HepG2 (cell line): ENCODE results near the gene ZXDC. TPM values are rescaled to one million over a fixed set of nuclear protein-coding genes. Genes with fewer than 3 reads are reported as not detected.

Source experiments
- CENPT ChIP-seq: sonication (generic); formaldehyde crosslinking; IDR thresholded peaks from 2 replicates; pipeline ENCODE4 v1.8.0; 2022; ENCODE audit warnings: low read depth, mild to moderate bottlenecking, moderate library complexity, missing genetic modification reagents
- FOXA3 ChIP-seq: IDR thresholded peaks from 2 replicates; pipeline ENCODE4 v1.6.1; 2016; ENCODE audit warnings: missing genetic modification reagents, missing compliant biosample characterization
- HOXA9 ChIP-seq: sonication (generic); formaldehyde crosslinking; IDR thresholded peaks from 2 replicates; pipeline ENCODE4 v1.8.1; 2022; ENCODE audit warnings: missing genetic modification reagents, mild to moderate bottlenecking, moderate library complexity, borderline replicate concordance
- KLF11 ChIP-seq: IDR thresholded peaks from 2 replicates; pipeline ENCODE4 v1.6.1; 2016; ENCODE audit warnings: missing compliant biosample characterization
- PHF8 ChIP-seq: sonication (generic); formaldehyde crosslinking; IDR thresholded peaks from 2 replicates; pipeline ENCODE4 v1.5.0; 2020; ENCODE audit warnings: missing genetic modification reagents
- POLR2G ChIP-seq: fragments of 200-400 bp; formaldehyde crosslinking; IDR thresholded peaks from 2 replicates; pipeline ENCODE4 v1.6.1; 2018; ENCODE audit warnings: mild to moderate bottlenecking, low read depth, low read length, moderate library complexity
- RBFOX2 ChIP-seq: fragments of 200-400 bp; formaldehyde crosslinking; IDR thresholded peaks from 2 replicates; pipeline ENCODE4 v1.6.1; 2017; ENCODE audit warnings: low read depth, mild to moderate bottlenecking, low read length
- TAF1 ChIP-seq: sonication (generic); formaldehyde crosslinking; IDR thresholded peaks from 2 replicates; pipeline ENCODE4 v1.4.0; 2020; ENCODE audit warnings: missing genetic modification reagents
- ZFP36 ChIP-seq: fragments of 150-350 bp; IDR thresholded peaks from 2 replicates; pipeline ENCODE4 v1.6.1; 2018; ENCODE audit warnings: borderline replicate concordance, low read length, low read depth; ENCODE audit not compliant: partially characterized antibody
- ZNF354B ChIP-seq: sonication (generic); formaldehyde crosslinking; IDR thresholded peaks from 2 replicates; pipeline ENCODE4 v1.8.0; 2022; ENCODE audit warnings: mild to moderate bottlenecking, missing genetic modification reagents
- ZNF75D ChIP-seq: sonication (generic); formaldehyde crosslinking; IDR thresholded peaks from 2 replicates; pipeline ENCODE4 v1.8.1; 2023; ENCODE audit warnings: missing genetic modification reagents, mild to moderate bottlenecking, borderline replicate concordance
- ZNF761 ChIP-seq: sonication (generic); formaldehyde crosslinking; conservative IDR thresholded peaks from 2 replicates; pipeline ENCODE4 v1.4.0; 2020; ENCODE audit warnings: mild to moderate bottlenecking, missing genetic modification reagents
- polyA plus RNA-seq, 8 experiments: library from polyadenylated mRNA; depleted of rRNA in 3 of 8; stranded (reverse) in 7 of 8; unstranded in 1 of 8; fragments of >200 nt; fragmentation: Illumina TruSeq in 4 of 8; extraction: Trizol in 4 of 8; gene quantifications; 2 replicates each; pipeline versions ENCODE4 v1.2.1 to v1.2.3, GENCODE V29; 2011 to 2016; ENCODE audit warnings: low read depth in 4 of 8, missing spikeins in 1 of 8, mixed read lengths in 1 of 8; ENCODE audit not compliant: insufficient read depth in 1 of 8
- total RNA-seq, 5 experiments: library from RNA; depleted of rRNA; stranded (reverse); fragments of >200 nt; fragmentation: Illumina TruSeq; extraction: Trizol; gene quantifications; 2 replicates each; pipeline ENCODE4 v1.2.3, GENCODE V29; 2016; ENCODE audit warnings: low read depth in 1 of 5
- TF ChIP-seq, protein P1 (sequence below): sonication (generic); formaldehyde crosslinking; IDR thresholded peaks from 2 replicates; pipeline ENCODE4 v1.4.0; 2020; ENCODE audit warnings: missing genetic modification reagents, borderline replicate concordance
- TF ChIP-seq, protein P2 (sequence below): sonication (generic); formaldehyde crosslinking; IDR thresholded peaks from 2 replicates; pipeline ENCODE4 v1.5.0; 2020; ENCODE audit warnings: missing genetic modification reagents
- TF ChIP-seq, protein P3 (sequence below): sonication (generic); formaldehyde crosslinking; IDR thresholded peaks from 2 replicates; pipeline ENCODE4 v1.5.1; 2020; ENCODE audit warnings: mild to moderate bottlenecking, missing genetic modification reagents, moderate library complexity
- TF ChIP-seq, protein P4 (sequence below): sonication (generic); formaldehyde crosslinking; IDR thresholded peaks from 2 replicates; pipeline ENCODE4 v1.5.1; 2020; ENCODE audit warnings: mild to moderate bottlenecking, missing genetic modification reagents, borderline replicate concordance

Gene ZXDC
- total and polyA plus RNA-seq, 2 of the 13 experiments (the other 11 are each of a cell fraction or from before 2014, with no cell fraction given), result 17.6 to 21.2 TPM

DNA sequence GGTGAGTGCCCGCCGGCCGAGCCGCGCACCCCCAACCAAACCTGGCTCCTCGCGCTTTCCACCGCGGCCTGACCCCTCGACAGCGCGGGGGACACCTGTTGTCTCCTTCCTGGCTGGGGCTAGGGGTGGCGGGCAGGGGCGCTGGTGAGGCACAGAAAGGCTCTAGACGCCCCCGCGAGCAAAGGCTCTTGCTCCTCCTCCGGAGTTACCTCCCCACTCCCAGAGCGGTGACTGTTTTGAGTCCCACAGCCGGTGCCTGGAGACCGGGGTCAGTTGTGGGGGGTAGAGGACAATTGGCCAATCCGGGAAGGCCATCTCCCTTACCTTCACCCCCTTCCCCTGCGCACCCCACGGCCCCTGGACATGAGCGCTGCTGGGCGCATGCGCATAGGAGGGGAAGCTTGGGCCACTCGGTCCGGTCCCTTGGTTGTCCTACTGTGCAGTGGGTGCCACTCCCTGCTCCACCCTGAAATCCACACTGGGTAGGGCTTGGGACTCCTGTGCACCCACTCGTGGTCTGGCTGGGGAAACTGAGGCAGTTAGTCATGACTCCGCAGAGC is 48.8 kb upstream of the ZXDC start (continued):
- TF ChIP-seq, protein P1, sequence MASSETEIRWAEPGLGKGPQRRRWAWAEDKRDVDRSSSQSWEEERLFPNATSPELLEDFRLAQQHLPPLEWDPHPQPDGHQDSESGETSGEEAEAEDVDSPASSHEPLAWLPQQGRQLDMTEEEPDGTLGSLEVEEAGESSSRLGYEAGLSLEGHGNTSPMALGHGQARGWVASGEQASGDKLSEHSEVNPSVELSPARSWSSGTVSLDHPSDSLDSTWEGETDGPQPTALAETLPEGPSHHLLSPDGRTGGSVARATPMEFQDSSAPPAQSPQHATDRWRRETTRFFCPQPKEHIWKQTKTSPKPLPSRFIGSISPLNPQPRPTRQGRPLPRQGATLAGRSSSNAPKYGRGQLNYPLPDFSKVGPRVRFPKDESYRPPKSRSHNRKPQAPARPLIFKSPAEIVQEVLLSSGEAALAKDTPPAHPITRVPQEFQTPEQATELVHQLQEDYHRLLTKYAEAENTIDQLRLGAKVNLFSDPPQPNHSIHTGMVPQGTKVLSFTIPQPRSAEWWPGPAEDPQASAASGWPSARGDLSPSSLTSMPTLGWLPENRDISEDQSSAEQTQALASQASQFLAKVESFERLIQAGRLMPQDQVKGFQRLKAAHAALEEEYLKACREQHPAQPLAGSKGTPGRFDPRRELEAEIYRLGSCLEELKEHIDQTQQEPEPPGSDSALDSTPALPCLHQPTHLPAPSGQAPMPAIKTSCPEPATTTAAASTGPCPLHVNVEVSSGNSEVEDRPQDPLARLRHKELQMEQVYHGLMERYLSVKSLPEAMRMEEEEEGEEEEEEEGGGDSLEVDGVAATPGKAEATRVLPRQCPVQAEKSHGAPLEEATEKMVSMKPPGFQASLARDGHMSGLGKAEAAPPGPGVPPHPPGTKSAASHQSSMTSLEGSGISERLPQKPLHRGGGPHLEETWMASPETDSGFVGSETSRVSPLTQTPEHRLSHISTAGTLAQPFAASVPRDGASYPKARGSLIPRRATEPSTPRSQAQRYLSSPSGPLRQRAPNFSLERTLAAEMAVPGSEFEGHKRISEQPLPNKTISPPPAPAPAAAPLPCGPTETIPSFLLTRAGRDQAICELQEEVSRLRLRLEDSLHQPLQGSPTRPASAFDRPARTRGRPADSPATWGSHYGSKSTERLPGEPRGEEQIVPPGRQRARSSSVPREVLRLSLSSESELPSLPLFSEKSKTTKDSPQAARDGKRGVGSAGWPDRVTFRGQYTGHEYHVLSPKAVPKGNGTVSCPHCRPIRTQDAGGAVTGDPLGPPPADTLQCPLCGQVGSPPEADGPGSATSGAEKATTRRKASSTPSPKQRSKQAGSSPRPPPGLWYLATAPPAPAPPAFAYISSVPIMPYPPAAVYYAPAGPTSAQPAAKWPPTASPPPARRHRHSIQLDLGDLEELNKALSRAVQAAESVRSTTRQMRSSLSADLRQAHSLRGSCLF (CRISPR knock-in tag), result no peak
- TF ChIP-seq ZFP36 (no peak), CENPT (CRISPR knock-in tag) (peak; percentile 16; the same call in 1 of the 2 replicates), PHF8 (CRISPR knock-in tag) (peak; percentile 3; the same call in 1 of the 2 replicates), FOXA3 (CRISPR knock-in tag) (no peak), ZNF75D (CRISPR knock-in tag) (no peak), ZNF761 (CRISPR knock-in tag) (no peak), POLR2G (peak; percentile 49; the same call in 1 of the 2 replicates), HOXA9 (CRISPR knock-in tag) (no peak), TAF1 (CRISPR knock-in tag) (peak; percentile 31; the same call in 1 of the 2 replicates), RBFOX2 (0 out of 2 replicates have a peak, but pooled peaks have one; percentile 89), ZNF354B (CRISPR knock-in tag) (no peak), KLF11 (no peak)
- TF ChIP-seq, protein P2, sequence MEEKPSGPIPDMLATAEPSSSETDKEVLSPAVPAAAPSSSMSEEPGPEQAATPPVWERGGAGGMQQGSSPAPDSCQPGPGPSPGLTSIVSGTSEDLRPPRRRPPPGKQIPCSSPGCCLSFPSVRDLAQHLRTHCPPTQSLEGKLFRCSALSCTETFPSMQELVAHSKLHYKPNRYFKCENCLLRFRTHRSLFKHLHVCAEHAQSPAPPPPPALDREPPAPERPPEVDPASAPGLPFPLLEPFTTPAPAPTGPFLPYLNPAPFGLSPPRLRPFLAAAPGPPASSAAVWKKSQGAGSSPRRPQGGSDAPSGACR (CRISPR knock-in tag), result no peak
- TF ChIP-seq, protein P3, sequence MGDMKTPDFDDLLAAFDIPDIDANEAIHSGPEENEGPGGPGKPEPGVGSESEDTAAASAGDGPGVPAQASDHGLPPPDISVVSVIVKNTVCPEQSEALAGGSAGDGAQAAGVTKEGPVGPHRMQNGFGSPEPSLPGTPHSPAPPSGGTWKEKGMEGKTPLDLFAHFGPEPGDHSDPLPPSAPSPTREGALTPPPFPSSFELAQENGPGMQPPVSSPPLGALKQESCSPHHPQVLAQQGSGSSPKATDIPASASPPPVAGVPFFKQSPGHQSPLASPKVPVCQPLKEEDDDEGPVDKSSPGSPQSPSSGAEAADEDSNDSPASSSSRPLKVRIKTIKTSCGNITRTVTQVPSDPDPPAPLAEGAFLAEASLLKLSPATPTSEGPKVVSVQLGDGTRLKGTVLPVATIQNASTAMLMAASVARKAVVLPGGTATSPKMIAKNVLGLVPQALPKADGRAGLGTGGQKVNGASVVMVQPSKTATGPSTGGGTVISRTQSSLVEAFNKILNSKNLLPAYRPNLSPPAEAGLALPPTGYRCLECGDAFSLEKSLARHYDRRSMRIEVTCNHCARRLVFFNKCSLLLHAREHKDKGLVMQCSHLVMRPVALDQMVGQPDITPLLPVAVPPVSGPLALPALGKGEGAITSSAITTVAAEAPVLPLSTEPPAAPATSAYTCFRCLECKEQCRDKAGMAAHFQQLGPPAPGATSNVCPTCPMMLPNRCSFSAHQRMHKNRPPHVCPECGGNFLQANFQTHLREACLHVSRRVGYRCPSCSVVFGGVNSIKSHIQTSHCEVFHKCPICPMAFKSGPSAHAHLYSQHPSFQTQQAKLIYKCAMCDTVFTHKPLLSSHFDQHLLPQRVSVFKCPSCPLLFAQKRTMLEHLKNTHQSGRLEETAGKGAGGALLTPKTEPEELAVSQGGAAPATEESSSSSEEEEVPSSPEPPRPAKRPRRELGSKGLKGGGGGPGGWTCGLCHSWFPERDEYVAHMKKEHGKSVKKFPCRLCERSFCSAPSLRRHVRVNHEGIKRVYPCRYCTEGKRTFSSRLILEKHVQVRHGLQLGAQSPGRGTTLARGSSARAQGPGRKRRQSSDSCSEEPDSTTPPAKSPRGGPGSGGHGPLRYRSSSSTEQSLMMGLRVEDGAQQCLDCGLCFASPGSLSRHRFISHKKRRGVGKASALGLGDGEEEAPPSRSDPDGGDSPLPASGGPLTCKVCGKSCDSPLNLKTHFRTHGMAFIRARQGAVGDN (CRISPR knock-in tag), result peak; percentile 45; the same call in 1 of the 2 replicates
- TF ChIP-seq, protein P4, sequence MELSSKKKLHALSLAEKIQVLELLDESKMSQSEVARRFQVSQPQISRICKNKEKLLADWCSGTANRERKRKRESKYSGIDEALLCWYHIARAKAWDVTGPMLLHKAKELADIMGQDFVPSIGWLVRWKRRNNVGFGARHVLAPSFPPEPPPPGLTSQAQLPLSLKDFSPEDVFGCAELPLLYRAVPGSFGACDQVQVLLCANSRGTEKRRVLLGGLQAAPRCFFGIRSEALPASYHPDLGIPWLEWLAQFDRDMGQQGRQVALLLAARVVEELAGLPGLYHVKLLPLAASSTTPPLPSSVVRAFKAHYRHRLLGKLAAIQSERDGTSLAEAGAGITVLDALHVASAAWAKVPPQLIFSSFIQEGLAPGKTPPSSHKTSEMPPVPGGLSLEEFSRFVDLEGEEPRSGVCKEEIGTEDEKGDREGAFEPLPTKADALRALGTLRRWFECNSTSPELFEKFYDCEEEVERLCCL (CRISPR knock-in tag), result peak; percentile 70; the same call in 1 of the 2 replicates
